CD4-positive, alpha-beta T cell treated with Interleukin-10 for 1 hour (primary cell): ENCODE results near the gene ALDH1A2.
"Not testable (repeated sequence)": the region's sequence is repeated elsewhere in the genome, so short reads cannot be mapped to it uniquely, and the experiment has no call there.

ENCODE experiments used
- DNase-seq: peaks from one replicate; pipeline ENCODE4 v3.0.0-alpha.2; 2020

Gene ALDH1A2

GRCh38 chr15:58066042-58066867 is 744 bp upstream of the ALDH1A2 start:
- peak; percentile 26 for DNase-seq

- DNase-seq = no peak
Observed at GRCh38 chr15:58064980-58065444, 499 bp downstream of the ALDH1A2 start.

GRCh38 chr15:58064082-58064979 is 1.2 kb downstream of the ALDH1A2 start:
- DNase-seq = no peak

- no peak for DNase-seq
Observed at GRCh38 chr15:58063614-58064013, 1.9 kb downstream of the ALDH1A2 start.

GRCh38 chr15:58062983-58063382 is 2.5 kb downstream of the ALDH1A2 start:
- no peak for DNase-seq

- no peak for DNase-seq
Observed at GRCh38 chr15:58062175-58062574, 3.3 kb downstream of the ALDH1A2 start.

- no peak for DNase-seq
Observed at GRCh38 chr15:58060575-58060974, 4.9 kb downstream of the ALDH1A2 start.

- no peak for DNase-seq
Observed at GRCh38 chr15:58058729-58059128, 6.8 kb downstream of the ALDH1A2 start.

- DNase-seq = no peak
Observed at GRCh38 chr15:58058073-58058472, 7.4 kb downstream of the ALDH1A2 start.

GRCh38 chr15:58057559-58057958 is 8.0 kb downstream of the ALDH1A2 start:
- no peak for DNase-seq

GRCh38 chr15:58056015-58056414 is 9.5 kb downstream of the ALDH1A2 start:
- no peak for DNase-seq

- no peak for DNase-seq
Observed at GRCh38 chr15:58053315-58054153, 12.0 kb downstream of the ALDH1A2 start.

- DNase-seq = no peak
Observed at GRCh38 chr15:58052334-58052733, 13.2 kb downstream of the ALDH1A2 start.

- DNase-seq = no peak
Observed at GRCh38 chr15:58049520-58050227, 15.8 kb downstream of the ALDH1A2 start.

- DNase-seq = no peak
Observed at GRCh38 chr15:58048261-58048660, 17.2 kb downstream of the ALDH1A2 start.

- DNase-seq = no peak
Observed at GRCh38 chr15:58047149-58047548, 18.4 kb downstream of the ALDH1A2 start.

- no peak for DNase-seq
Observed at GRCh38 chr15:58046467-58046866, 19.0 kb downstream of the ALDH1A2 start.

- not testable (repeated sequence) for DNase-seq
Observed at GRCh38 chr15:58045376-58045775, 20.1 kb downstream of the ALDH1A2 start.

GRCh38 chr15:58044551-58044950 is 21.0 kb downstream of the ALDH1A2 start:
- DNase-seq = no peak

GRCh38 chr15:58043192-58043903 is 22.2 kb downstream of the ALDH1A2 start:
- peak; percentile 33 for DNase-seq

- DNase-seq = no peak
Observed at GRCh38 chr15:58042006-58042405, 23.5 kb downstream of the ALDH1A2 start.
